ENCODE measurements around the gene CPTP. TPM values are rescaled to one million over a fixed set of nuclear protein-coding genes. Genes with fewer than 3 reads are reported as not detected.
A peak's percentile ranks its signal among the peaks of the same experiment; 100 is the strongest.

Gene CPTP
- total and polyA plus RNA-seq, 2 of the 13 experiments (the other 11 are each of a cell fraction or from before 2014, with no cell fraction given) = 5.5 to 9.3 TPM

DNA sequence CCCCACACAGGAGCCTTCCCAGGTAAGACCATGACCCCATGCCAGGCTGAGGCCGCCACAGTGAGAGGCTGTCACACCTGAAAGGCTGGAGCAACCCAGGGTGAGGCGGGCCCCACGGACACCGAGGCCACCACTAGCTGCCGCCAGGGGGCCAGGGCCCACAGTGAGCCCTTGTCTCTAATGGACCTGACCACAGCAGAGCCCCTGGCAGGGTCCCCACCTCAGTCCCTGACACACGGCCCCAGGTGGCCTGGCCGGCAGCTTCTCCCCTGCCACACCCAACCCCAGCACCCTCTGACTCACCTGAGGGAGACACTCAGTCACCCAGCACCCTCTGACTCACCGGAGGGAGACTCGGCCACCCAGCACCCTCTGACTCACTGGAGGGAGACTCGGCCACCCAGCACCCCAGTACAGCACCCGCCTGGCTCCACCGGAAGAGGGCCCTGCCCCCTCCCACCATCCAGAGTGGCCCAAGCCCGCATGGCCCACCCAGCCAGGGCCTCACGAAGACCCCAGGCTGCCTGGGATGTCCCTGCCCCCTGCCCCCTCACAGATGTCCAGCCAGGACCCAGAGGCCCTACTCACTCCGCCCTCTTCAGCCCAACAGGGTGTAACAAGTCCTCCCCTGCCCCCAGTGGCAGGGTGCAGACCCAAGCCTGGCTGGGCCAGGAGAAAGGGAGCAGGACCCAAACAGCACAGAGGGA, 20.2 kb downstream of the CPTP start (continued):
- TF ChIP-seq PHB2 (IDR thresholded peaks at IDR 0.05; ENCODE audit: partially characterized antibody) (no peak), ZNF333 (CRISPR knock-in tag; IDR thresholded peaks at IDR 0.05; ENCODE audit: borderline replicate concordance) (0 out of 2 replicates have a peak, but pooled peaks have one; percentile 14), ZSCAN21 (CRISPR knock-in tag; IDR thresholded peaks at IDR 0.05; ENCODE audit: borderline replicate concordance) (peak; percentile 100), HCFC1 (IDR thresholded peaks at IDR 0.05; ENCODE audit: low read depth, low read length) (no peak), RAD21 (CRISPR knock-in tag; IDR thresholded peaks at IDR 0.05) (peak; percentile 71), ZNF619 (CRISPR knock-in tag; IDR thresholded peaks at IDR 0.05) (no peak), AKAP8 (CRISPR knock-in tag; IDR thresholded peaks at IDR 0.05) (0 out of 2 replicates have a peak, but pooled peaks have one; percentile 58), GABPB1 (CRISPR knock-in tag; IDR thresholded peaks at IDR 0.05) (peak; percentile 43; the same call in 1 of the 2 replicates), MAFF (IDR thresholded peaks at IDR 0.05; ENCODE audit: low read depth, low read length) (no peak), STAG1 (CRISPR knock-in tag; IDR thresholded peaks at IDR 0.05) (peak; percentile 61), SAP130 (CRISPR knock-in tag; IDR thresholded peaks at IDR 0.05; ENCODE audit: low read depth) (peak; percentile 38), ZNF766 (CRISPR knock-in tag; IDR thresholded peaks at IDR 0.05; ENCODE audit: borderline replicate concordance) (no peak), HNRNPLL (IDR thresholded peaks at IDR 0.05; ENCODE audit: low read depth, low read length, poor library complexity, severe bottlenecking) (no peak), ARNT2 (CRISPR knock-in tag; IDR thresholded peaks at IDR 0.05; ENCODE audit: low read depth) (0 out of 2 replicates have a peak, but pooled peaks have one; percentile 37), CAMTA2 (CRISPR knock-in tag; IDR thresholded peaks at IDR 0.05; ENCODE audit: borderline replicate concordance) (0 out of 2 replicates have a peak, but pooled peaks have one; percentile 24), FOSL2 (CRISPR knock-in tag; IDR thresholded peaks at IDR 0.05) (peak; percentile 82), FOSL1 (CRISPR knock-in tag; IDR thresholded peaks at IDR 0.05; ENCODE audit: borderline replicate concordance) (0 out of 2 replicates have a peak, but pooled peaks have one; percentile 27)
- TF ChIP-seq, protein P1, sequence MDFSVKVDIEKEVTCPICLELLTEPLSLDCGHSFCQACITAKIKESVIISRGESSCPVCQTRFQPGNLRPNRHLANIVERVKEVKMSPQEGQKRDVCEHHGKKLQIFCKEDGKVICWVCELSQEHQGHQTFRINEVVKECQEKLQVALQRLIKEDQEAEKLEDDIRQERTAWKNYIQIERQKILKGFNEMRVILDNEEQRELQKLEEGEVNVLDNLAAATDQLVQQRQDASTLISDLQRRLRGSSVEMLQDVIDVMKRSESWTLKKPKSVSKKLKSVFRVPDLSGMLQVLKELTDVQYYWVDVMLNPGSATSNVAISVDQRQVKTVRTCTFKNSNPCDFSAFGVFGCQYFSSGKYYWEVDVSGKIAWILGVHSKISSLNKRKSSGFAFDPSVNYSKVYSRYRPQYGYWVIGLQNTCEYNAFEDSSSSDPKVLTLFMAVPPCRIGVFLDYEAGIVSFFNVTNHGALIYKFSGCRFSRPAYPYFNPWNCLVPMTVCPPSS (IDR thresholded peaks at IDR 0.05) = no peak
- TF ChIP-seq, protein P2, sequence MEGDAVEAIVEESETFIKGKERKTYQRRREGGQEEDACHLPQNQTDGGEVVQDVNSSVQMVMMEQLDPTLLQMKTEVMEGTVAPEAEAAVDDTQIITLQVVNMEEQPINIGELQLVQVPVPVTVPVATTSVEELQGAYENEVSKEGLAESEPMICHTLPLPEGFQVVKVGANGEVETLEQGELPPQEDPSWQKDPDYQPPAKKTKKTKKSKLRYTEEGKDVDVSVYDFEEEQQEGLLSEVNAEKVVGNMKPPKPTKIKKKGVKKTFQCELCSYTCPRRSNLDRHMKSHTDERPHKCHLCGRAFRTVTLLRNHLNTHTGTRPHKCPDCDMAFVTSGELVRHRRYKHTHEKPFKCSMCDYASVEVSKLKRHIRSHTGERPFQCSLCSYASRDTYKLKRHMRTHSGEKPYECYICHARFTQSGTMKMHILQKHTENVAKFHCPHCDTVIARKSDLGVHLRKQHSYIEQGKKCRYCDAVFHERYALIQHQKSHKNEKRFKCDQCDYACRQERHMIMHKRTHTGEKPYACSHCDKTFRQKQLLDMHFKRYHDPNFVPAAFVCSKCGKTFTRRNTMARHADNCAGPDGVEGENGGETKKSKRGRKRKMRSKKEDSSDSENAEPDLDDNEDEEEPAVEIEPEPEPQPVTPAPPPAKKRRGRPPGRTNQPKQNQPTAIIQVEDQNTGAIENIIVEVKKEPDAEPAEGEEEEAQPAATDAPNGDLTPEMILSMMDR (CRISPR knock-in tag; IDR thresholded peaks at IDR 0.05) = peak; percentile 80
- TF ChIP-seq, protein P3, sequence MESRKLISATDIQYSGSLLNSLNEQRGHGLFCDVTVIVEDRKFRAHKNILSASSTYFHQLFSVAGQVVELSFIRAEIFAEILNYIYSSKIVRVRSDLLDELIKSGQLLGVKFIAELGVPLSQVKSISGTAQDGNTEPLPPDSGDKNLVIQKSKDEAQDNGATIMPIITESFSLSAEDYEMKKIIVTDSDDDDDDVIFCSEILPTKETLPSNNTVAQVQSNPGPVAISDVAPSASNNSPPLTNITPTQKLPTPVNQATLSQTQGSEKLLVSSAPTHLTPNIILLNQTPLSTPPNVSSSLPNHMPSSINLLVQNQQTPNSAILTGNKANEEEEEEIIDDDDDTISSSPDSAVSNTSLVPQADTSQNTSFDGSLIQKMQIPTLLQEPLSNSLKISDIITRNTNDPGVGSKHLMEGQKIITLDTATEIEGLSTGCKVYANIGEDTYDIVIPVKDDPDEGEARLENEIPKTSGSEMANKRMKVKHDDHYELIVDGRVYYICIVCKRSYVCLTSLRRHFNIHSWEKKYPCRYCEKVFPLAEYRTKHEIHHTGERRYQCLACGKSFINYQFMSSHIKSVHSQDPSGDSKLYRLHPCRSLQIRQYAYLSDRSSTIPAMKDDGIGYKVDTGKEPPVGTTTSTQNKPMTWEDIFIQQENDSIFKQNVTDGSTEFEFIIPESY (CRISPR knock-in tag; IDR thresholded peaks at IDR 0.05) = peak; percentile 77
- TF ChIP-seq, protein P4, sequence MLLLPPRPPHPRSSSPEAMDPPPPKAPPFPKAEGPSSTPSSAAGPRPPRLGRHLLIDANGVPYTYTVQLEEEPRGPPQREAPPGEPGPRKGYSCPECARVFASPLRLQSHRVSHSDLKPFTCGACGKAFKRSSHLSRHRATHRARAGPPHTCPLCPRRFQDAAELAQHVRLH (CRISPR knock-in tag; IDR thresholded peaks at IDR 0.05; ENCODE audit: borderline replicate concordance, low read depth) = 0 out of 2 replicates have a peak, but pooled peaks have one; percentile 30
- TF ChIP-seq, protein P5, sequence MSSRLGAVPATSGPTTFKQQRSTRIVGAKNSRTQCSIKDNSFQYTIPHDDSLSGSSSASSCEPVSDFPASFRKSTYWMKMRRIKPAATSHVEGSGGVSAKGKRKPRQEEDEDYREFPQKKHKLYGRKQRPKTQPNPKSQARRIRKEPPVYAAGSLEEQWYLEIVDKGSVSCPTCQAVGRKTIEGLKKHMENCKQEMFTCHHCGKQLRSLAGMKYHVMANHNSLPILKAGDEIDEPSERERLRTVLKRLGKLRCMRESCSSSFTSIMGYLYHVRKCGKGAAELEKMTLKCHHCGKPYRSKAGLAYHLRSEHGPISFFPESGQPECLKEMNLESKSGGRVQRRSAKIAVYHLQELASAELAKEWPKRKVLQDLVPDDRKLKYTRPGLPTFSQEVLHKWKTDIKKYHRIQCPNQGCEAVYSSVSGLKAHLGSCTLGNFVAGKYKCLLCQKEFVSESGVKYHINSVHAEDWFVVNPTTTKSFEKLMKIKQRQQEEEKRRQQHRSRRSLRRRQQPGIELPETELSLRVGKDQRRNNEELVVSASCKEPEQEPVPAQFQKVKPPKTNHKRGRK (CRISPR knock-in tag; IDR thresholded peaks at IDR 0.05) = no peak
